Measurements from ENCODE around the gene TNIP2. TPM values are rescaled to one million over a fixed set of nuclear protein-coding genes. Genes with fewer than 3 reads are reported as not detected.

The TNIP2 gene, protein sequence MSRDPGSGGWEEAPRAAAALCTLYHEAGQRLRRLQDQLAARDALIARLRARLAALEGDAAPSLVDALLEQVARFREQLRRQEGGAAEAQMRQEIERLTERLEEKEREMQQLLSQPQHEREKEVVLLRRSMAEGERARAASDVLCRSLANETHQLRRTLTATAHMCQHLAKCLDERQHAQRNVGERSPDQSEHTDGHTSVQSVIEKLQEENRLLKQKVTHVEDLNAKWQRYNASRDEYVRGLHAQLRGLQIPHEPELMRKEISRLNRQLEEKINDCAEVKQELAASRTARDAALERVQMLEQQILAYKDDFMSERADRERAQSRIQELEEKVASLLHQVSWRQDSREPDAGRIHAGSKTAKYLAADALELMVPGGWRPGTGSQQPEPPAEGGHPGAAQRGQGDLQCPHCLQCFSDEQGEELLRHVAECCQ
- total RNA-seq (2022; extraction: Qiagen RNA extraction; ENCODE audit: low read depth), result 30.0 to 44.9 TPM (median 42.6 TPM) in 5 replicates

DNA sequence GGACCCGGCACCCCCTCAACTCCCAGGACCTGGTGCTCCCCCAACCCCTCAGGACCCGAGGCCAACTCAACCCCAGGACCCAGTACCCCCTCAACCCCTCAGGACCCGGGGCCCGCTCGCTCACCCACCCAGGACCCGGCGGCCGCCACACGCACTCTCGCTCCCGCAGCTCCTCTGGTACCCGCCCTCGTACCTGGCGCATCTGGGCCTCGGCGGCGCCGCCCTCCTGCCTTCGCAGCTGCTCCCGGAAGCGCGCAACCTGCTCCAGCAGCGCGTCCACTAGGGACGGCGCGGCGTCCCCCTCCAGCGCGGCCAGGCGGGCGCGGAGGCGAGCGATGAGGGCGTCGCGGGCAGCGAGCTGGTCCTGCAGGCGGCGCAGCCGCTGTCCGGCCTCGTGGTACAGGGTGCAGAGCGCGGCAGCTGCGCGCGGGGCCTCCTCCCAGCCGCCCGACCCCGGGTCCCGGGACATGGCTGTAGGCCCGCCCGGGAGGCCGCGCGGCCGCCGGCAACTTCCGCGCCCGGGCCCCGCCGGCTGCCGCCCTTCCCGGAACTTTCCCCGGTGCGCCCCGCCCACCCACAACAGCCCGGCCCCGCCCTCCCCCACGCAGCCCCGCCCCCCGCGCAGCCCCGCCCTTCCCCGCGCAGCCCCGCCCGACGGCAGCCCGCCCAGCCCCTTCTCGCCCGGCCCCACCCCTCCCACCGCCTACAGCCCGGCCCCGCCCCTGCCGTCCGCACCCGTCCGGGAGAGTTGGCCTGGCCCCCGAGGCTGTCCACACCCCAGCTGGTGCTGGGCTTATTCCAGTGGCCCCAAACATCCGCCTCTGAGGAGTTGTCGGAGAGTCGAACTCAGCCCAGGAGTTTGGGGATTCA, at the start of gene TNIP2:
Gene TNIP2 (minus strand): TSS at position 516 of the 870 bp plus-strand sequence. CDS start 47 bp downstream, at position 469.

DNA sequence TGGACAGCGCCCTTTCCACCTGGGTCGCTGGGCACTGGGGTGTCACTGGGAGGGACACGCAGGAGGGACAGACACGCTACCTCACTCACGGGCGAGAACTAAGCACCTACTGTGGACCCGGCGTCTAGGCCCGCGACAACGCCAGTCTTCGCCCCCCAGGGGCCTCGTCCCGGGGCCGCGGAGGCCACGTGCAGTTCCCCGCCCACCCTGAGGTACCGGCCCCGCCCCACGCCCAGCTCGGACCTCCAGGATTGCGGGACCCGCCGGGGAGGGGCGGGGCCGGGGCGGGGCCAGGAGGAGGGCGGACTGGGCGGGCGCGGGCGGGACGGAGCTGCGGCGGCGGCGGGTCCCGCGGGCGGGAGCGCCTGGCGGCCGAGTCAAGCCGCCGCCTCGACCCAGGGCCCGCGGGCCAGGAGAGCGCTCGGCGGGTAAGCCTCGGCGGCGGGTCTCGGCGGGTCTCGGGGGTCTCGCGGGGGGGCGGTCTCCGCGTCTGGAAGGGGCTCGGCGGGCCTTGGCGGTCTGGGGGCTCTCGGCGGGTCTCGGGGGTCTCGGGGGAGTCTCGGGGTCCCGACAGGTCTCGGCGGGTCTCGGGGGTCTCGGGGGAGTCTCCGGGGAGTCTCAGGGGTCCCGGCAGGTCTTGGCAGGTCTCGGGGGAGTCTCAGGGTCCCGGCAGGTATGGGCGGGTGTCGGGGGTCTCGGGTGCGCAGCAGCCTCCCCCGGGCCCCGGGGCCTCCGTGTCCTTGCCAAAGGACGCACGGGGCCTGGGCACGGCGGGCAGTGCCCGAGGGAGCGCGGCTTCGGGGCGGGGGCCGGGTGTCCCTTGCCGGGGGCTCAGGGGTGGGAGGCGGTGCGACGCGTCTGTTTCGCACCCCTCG, 36.8 kb upstream of the TNIP2 start, which contains the start of gene SH3BP2:
Gene SH3BP2 (plus strand): TSS at position 375 of the 875 bp plus-strand sequence. CDS start 27,533 bp downstream, outside the sequence.

Other genes with a start within 250 kb of the TNIP2 start
- 8.4 to 9.1 TPM (median 8.9 TPM) in 5 replicates for gene FAM193A, start 219.7 kb downstream of the TNIP2 start, total RNA-seq (2022; extraction: Qiagen RNA extraction; ENCODE audit: low read depth)
- gene SH3BP2, start 36.7 kb upstream of the TNIP2 start, total RNA-seq (2022; extraction: Qiagen RNA extraction; ENCODE audit: low read depth), result 4.3 to 6.5 TPM (median 5.6 TPM) in 5 replicates
- 69.1 to 85.6 TPM (median 78.5 TPM) in 5 replicates for gene ADD1, start 87.5 kb upstream of the TNIP2 start, total RNA-seq (2022; extraction: Qiagen RNA extraction; ENCODE audit: low read depth)
- gene NOP14, start 207.1 kb upstream of the TNIP2 start, total RNA-seq (2022; extraction: Qiagen RNA extraction; ENCODE audit: low read depth), result 27.6 to 32.0 TPM (median 30.0 TPM) in 5 replicates
- 0.76 to 1.8 TPM (median 1.3 TPM) in 5 replicates for gene GRK4, start 207.2 kb upstream of the TNIP2 start, total RNA-seq (2022; extraction: Qiagen RNA extraction; ENCODE audit: low read depth)